Islet of Langerhans (tissue), 1 donor: ENCODE data around the gene ERFE.
"Not testable (repeated sequence)": the region's sequence is repeated elsewhere in the genome, so short reads cannot be mapped to it uniquely, and the experiment has no call there.

Source experiments
- FAIRE-seq: peaks from one replicate; lab custom pipeline; 2011; peaks lifted over from hg19 to GRCh38; lab: Jason Lieb, UNC

ERFE gene

DNA sequence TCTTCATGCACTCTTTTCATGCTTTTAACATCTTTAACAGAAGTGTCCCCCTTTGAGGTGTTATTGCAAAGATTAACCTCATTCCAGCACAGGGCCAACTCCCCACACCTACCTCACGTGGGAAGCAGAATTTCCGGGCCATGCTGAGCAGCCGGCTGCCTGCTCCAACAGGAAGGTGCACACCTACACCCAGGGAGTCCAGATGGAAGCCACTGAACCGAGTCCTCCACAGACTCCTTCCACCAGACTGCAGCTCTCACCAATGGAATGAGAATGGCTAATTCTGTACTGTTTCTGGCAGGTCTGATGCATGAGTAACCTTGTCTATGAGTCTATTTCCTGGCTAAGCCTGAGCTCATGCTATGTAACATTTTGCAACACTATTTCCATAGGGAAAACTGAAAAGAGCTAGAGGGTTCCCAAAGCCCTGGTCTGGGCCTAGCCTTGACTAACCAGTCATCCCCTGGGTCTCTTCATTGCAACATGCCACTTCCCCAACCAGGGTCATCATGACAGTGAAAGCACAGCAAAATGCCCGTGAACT is 11.0 kb downstream of the ERFE start:
- FAIRE-seq: no peak

DNA sequence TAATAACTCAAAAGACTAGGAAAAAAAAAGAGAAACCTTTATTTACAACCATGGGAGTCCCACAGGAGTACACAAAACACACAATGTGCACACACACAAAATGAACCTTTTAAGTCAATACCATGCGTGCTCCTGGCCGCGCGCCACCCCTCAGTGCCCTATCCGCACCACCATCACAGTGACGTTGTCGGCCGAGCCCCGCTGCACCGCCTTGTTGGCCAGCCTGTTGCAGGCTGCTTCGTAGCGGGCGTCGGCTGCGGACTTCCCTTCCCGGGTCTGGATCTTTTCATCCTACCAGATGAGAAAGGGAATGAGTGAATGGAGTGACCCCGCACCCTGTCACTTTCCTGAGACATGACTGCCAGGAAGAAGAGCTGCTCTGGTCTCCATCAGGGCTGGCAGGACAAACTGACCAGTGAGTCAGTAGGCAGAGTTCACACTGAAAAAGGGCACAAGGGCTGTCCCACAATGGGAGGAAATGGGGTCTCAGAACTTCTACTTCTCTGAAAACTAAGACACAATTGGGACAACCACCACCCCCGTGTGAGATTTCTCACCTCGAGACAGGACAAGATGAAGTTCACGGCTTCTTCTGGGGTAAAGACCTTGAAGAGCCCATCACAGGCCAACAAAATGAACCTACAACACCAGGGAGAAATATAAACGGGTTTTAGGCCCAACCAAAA is 11.8 kb downstream of the ERFE start:
- no peak for FAIRE-seq

DNA sequence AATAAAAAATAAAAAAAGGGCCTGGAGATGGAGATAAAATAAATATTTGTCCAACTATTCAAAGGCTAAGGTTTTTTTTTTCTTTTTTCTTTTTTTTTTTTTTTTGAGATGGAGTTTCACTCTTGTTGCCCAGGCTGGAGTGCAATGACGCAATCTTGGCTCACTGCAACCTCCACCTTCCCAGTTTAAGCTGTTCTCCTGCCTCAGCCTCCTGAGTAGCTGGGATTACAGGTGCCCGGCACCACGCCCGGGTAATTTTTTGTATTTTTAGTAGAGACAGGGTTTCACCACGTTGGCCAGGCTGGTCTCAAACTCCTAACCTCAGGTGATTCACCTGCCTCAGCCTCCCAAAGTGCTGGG is 12.3 kb downstream of the ERFE start:
- not testable (repeated sequence) for FAIRE-seq

DNA sequence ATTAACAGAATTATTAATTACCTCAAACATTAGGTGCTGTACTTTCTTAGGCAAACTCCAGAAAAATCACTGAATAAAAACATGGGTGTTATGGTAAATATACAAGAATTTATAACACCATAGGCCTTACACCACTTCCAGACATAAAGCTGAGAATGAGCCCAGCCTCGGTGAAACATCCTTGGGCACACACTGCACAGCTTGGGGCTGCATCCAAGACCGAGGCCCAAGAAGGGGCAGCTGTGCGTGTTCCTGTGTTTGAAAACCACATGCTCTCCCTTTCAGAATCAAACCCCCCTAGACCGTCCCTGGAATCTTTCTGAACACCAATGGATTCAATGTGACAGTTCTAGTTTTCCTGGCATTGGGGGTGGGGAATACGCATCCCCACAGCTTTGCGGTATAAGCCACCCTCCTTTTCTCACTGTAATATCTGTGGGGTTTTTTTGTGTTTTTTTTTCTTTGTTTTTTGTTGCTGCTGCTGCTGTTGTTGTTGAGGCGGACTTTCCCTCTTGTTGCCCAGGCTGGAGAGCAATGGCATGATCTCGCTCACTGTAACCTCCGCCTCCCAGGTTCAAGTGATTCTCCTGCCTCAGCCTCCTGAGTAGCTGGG is 12.9 kb downstream of the ERFE start:
- no peak for FAIRE-seq

DNA sequence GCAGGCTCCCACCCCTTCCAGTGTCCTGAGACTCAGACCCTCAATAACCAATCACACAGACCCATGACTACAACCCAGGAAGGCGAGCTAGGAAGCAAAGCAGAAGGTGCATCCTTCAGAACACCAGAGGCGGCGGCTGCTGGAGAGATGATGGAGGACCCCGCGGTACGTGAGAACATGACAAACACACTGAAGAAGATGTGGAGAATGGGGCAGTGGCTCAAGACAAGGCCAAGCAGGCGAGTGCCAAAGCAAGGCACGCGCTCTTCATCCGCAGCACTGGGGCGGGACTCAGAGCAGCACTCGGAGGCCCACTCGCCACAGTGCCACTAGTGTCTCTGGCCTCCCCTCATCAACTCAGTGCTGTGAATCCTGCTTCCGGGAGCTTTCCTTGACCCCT is 13.7 kb downstream of the ERFE start:
- FAIRE-seq: no peak

DNA sequence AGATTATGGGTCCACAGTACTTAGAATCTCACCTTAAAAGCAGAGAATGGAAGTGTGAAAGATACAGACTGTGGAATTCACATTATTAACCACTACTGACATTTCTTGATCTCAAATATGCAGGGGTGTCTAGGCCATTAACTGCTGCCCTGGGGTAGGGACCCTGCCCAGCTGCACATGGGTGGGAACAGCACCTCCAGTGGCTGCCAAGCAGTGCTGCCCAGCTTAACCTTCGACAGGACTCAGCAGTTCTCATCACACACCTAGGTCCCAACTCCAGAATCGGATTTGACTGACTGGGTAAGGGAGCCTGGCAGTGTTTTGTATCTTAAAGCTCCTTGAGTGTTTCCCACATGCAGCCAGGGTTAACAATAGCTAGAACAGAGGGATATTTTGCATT is 14.9 kb downstream of the ERFE start:
- FAIRE-seq: no peak

DNA sequence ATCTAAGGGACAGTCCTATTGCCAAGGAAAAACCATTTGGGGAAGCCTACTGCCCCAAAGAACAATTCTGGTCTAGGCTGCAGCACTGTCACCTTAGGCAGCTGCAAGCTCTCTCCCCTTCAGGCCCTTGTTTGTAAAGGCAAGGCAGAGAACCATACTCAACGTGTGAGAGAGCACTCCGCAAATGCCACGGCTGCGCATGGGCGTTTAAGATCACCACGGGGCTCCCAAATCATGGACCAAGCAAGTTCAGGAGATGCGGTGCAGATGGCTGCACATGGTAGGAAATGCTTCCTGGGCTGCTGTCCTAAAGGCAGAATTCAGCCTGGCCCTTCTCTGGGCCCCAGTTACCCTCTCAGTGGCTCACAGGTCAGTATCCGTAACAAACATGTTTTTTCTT is 15.5 kb downstream of the ERFE start:
- no peak for FAIRE-seq

DNA sequence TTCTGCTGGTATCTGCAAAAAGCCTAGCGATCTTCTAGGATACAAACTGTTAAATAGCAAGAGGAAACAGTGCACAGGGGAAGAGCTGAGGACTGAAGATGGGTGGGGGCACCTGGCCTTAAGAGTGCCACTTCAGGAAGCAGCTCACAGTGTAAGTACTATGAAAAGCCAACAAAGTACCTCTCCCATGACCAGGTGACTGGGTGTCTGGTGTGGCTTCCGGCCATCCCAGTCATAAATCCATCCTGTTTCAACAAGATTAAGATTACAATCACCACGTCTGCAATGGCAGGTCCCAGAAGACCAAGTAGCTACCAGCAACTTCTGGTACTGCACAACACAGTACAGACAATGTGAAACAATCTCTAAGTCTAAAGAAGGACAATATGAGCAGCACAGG is 15.9 kb downstream of the ERFE start:
- FAIRE-seq: no peak

DNA sequence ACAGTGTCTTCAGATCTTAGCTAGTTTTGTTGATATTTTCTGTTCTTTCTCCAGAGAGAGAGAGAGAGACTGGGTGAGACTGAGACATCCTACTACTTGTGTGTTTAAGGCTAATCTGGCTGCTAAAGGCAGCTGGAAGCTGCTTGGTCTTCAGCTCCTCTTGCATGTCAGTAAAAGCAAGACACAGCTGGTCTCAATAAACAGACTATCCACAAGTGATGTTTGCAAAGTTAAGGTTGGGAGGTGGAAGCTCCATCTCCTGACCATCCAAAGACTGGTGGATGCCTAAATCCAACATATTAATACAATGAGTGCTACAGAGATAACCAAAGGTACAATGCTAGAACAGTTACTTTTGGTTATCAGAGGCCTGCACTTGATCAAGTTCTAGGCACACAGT is 17.8 kb downstream of the ERFE start:
- no peak for FAIRE-seq

DNA sequence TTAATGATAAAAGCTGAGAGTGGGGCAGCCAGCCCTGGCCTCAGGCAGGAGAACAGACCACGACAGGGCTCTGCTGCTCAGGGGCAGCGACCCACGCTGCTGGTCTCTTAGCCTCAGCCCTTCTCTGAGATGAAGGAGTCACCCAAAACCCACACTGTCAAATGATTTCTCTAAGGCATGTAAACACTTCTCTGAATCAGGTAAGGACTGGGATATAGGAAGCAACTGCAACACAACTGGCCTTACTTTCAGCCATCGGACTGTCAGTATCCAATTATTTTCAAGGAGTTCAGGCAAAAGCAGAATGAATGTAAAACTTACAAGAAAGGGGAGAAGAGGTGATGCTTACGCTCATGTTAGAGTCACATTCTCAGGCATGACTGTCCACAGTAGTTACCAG is 21.8 kb downstream of the ERFE start:
- no peak for FAIRE-seq

DNA sequence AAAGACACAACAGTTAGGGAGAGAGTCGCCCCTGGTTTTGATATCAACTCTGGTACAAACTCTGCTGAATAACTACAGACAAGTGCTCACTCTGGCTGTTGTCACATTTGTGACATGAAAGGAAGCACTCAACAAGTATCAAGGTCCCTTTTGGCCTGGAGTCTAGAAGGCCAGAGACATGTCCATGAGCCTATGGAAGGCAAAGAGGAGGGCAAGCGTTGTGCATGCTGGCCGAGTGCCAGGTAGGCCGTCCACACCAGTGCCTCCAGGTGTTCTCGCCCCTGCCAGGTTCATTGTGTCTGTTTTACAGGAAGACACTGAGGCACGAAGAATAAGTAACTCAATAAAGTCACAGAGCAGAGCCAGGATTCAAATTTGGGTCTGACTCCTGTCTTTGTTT is 23.6 kb downstream of the ERFE start:
- no peak for FAIRE-seq

DNA sequence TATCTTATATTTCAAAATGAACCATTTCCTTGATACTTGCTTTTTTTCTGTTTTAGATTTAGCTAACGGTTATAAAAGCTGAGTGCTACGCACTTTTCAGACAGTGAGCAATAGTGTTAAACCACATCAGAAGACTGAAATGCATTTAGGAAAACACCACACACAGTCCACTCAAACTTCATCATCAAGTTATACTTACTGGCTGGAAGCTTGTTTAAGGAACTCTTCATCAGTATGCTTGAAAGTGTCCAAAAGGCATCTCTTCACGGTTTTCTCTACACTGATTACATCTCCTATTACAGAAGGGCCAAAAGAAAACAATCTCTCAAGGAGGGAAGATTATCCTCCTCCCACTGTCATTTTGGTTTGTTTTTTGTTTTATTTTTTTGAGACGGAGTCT is 25.1 kb downstream of the ERFE start:
- no peak for FAIRE-seq

DNA sequence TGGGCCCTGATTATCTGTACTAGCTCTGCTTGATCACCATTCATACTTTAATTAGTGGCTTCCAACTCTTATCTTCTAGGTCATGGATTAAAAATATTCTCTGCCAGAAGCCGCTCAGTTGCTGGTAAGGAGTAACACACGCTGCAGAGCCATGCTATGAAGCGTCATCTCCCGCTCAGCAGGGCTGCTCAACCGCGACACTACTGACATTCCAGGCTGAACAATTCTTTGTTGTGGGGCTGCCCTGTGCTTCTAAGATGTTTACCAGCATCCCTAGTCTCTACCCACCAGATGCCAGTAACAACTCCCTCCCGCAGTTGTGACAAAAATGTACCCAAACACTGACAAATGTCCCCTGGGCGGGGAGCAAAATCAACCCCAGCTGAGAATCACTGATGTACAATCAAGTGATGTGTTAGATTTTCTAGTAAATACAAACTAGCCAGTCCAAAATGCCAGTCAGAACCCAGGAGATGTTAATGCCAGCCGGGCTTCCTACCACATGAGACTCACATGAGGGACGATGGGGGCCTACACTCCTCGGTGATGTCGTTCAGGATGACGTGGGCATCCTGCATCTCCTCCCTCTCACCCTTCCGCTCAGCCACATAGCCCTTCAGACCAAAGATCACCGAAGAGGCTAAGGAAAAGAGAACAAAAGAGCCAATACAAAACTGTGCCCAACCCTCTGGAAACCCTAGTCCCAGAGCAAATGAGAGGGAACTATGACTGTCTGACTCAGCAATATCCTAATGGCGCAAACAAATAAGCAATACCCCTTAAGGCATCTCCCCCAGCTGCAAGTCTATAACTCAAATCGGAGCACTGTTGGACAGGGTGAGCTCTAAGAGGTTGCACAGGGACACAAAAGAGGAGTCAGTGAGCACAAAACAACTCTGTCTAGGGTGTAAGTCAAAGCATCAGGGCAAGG is 29.1 kb downstream of the ERFE start:
- no peak for FAIRE-seq

DNA sequence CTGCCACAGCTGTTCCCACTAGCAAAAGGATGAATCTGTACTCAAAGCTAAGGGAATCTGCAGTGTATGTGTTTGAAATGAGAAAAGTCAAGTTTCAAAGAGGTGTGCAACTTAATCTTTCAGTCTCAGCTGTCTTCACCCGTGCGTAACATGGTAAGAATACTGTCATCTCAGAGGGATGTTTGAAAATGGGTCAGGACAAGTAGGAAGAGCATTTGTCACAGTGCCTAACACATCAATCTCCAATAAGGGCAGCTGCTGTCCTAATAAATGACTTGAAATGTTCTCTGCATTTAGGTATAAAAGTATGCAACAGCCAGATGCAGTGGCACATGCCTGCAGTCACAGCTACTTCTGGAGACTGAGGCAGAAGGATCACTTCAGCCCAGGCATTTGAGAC is 31.7 kb downstream of the ERFE start:
- no peak for FAIRE-seq

DNA sequence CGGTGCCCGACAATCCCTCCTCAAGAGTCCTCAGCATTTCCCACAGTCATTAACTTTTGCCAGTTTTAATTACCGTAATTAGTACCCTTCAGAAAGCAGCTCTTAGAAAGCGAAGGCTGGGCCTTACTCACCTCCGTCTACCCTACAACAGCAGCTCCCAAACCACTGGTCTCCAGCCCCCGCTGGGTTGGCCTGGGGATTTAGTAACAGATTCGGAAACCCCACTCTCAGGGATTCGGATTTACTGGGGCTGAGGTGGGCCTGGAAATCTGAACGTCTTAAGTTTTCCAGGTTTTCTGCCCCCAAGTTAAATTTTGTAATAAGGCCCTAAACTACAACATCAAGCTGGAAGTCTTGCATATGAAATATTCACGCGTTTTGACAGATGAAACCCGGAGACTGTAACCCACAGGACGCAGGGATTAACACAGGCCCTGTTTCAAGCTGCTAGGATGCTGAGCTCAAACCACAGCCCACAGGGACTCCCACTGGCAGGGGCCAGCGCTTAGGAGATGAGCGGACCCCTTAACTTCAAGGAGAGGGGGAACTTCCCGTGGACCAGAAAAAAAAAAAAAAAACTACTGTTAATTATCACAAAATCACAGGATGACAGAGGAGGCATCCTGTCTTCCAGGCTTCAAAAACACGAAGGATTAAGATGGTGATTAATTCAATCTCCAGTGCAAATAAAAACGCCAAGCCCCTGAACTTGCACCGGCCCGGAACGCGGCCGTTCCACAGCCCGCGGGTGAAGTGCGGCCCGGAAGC is 43.7 kb downstream of the ERFE start:
- no peak for FAIRE-seq

DNA sequence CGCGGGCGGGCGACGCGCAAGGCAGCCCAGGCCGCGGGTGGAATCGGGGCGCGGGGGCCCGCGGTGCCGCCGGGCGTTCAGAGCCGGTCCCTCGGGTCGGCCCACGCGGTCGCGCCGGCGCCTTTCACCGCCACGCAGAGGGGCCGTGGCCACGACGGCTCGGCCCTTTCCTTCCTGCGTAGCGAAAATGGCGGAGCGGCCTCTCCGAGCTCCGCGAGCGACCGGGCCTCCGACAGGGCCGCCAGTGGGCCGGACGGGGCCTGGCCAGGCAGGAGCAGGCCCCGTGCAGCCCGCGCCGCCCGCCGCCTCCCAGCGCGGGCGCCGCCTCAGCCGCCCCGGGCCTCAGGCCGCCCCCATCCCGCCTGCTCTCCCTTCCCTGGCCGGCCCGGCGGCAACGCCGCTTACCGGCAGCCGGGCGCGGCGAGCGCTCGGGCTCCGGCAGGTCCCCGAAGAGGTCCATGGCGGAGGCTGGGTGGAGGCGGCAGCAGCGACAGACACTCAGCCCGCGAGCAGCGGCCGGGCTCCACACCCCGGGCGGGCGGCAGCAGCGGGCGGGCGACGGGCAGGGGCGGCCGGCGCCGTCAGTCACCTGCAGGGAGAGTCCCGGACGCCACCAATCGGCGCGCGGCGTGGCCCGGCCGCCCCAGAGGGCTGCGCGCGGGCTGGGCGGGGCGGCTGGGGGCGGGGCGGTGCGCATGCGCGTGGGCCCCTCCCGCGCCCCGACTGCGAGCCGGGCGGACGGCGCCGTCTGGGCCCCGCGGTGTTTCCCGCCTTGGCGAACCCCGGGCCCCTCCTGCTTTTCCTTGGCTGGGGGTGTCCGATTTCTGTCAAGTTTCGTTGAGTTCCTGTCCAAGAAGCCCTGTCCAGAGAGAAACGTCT is 44.6 kb downstream of the ERFE start, which contains the start of gene ILKAP:
ILKAP (minus strand) TSS at position 602 of the 879 bp plus-strand sequence; CDS start at position 460, 142 bp downstream.
- FAIRE-seq: no peak

DNA sequence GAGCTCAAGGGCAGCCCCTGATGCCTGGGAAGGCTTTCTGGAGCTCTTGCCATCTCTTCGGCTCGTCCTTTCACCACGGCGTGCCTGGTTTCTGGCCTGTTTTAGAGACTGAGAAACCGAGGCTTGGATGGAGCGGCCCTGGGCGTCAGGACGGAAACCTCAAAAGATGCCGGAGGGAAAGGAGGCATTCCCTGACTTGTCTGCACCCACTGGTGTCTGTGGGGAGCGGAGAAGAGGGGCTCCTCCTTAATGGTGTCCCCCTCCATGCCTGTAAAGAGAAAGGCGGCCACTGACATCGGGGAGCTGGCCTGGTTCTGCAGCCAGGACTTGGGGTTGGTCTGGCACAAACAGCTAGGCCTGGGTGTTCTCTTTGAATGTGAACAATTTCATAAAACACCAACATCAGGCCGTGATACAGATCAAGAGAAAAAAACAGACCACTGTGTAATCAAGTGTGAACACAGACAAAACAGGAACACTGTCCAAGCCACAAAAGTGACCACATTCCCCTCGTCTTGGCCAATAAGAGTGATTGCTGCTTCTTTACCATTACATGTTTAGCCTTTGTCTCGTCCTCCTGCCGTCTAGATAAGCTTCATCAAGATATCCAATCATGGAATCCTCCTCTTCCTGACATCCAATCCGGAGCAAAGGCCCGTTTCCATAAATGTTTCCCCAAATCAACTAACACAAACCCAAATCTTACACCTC is 45.4 kb downstream of the ERFE start:
- no peak for FAIRE-seq

DNA sequence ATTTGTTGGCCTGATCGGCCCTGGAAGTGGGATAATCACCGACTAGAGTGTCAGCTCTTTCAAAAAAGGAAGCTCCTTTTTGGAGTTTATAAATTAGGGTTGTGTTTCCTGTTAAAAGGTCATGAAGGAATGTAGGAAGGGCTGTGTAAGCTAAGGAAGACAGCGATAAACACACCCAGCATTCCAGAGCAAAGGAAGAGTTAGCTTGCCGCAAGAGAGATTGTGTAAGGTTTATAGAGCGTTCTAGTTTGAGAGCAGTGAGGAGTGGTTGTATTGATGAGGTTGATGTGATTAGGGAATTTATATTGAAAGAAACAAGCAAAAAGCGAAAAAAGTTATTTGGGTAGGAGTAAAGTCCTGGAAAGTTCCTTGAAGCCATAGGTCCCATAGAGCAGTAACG is 48.2 kb downstream of the ERFE start:
- no peak for FAIRE-seq

DNA sequence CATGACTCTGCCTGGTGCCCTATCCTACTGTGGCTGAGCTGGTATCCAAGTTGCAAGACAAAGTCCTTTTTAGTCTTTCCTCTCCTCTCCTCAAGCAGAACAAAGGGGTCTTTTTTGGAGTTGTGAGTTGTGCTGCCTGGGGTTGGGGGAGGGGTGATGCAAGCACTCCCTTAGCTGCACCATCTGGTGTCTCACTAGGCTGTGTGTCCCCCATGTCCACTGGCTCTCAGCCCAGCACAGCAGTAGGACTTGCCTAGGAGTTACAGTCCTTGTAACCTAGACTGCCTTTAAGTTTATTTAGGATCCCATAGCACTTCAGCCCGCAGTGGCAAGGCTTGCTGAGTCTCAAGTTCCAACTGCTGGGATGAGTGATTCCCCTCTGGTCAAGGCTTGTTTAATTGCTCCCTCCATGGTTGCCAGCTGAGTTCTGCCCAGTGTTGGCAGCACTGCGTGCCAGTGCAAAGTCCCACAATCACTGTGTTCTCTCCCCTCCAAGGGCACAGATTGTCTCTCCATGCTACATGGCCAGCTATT is 57.9 kb downstream of the ERFE start:
- FAIRE-seq: no peak
